Thyroid gland (tissue), 4 donors: ENCODE measurements around the gene RFX3. TPM values are rescaled to one million over a fixed set of nuclear protein-coding genes. Genes with fewer than 3 reads are reported as not detected.

Experiments
- DNase-seq, 2 donors: peaks; one replicate each; pipeline ENCODE4 v3.0.0-alpha.2; 2019
- H3K27ac ChIP-seq, 3 donors: fragments of 200-600 bp; sonication (generic); 1 replicate in 2 of 3; 2 replicates in 1 of 3; pipeline ENCODE4 v1.5.1; 2016 to 2019; ENCODE audit warnings: mild to moderate bottlenecking in 1 of 3, moderate library complexity in 1 of 3
- H3K27me3 ChIP-seq: fragments of 200-600 bp; sonication (generic); one replicate; pipeline ENCODE4 v1.5.1; 2019
- H3K36me3 ChIP-seq, 2 donors: fragments of 200-600 bp; sonication (generic); one replicate each; pipeline ENCODE4 v1.5.1; 2016 to 2019
- H3K4me1 ChIP-seq, 2 donors: fragments of 200-600 bp; sonication (generic); one replicate each; pipeline ENCODE4 v1.5.1; 2017 to 2019
- H3K4me3 ChIP-seq, 3 donors: fragments of 200-600 bp; sonication (generic); replicated peaks in 1 of 3; 1 replicate in 2 of 3; 2 replicates in 1 of 3; pipeline ENCODE4 v1.5.1; 2016; ENCODE audit warnings: mild to moderate bottlenecking in 1 of 3
- H3K9me3 ChIP-seq: fragments of 200-600 bp; sonication (generic); one replicate; pipeline ENCODE4 v1.5.1; 2017
- CTCF ChIP-seq, 6 experiments: fragments of 200-600 bp in 3 of 6; fragments of 450-650 bp in 3 of 6; sonication (generic) in 3 of 6; IDR thresholded peaks; one replicate each; pipeline ENCODE4 v1.5.1; 2016 to 2019; ENCODE audit warnings: antibody characterized with exemption in 6 of 6, mild to moderate bottlenecking in 2 of 6, inconsistent platforms in 1 of 6, moderate library complexity in 1 of 6
- POLR2A ChIP-seq, 2 donors: fragments of 450-650 bp; IDR thresholded peaks; one replicate each; pipeline ENCODE4 v1.6.1; 2017; ENCODE audit warnings: antibody characterized with exemption in 2 of 2, mild to moderate bottlenecking in 2 of 2, moderate library complexity in 1 of 2
- WGBS, 2 donors: methylation state at CpG; one replicate each; pipeline ENCODE4 v1.1.5; 2017; 5-methylcytosine and 5-hydroxymethylcytosine counted together
- intact Hi-C: fragments of 100-400 bp; cut with DNase I; formaldehyde crosslinking; loops from one replicate; pipeline ENCODE4 v1.15.1; 2023
- total RNA-seq, 4 donors: library from RNA; depleted of rRNA; stranded (reverse); fragments of >200 nt; gene quantifications; one replicate each; pipeline ENCODE4 v1.2.3, GENCODE V29; 2016

Gene RFX3
- total RNA-seq, 4 donors from 2014 or later, result 8.8 to 16.7 (median 12.3) TPM

GRCh38 chr9:3214741-3215140, 311.1 kb downstream of the RFX3 start:
- no peak for DNase-seq
- Histone ChIP-seq H3K9me3 (no peaks in the 10 kb centered on the region), H3K36me3 (no peaks in the 10 kb centered on the region), H3K27me3 (no peaks in the 10 kb centered on the region), H3K4me3 (no peak overlapping the region), H3K4me1 (no peaks in the 10 kb centered on the region), H3K27ac (no peak overlapping the region)
- 49 to 51% methylated on average over 4 of the region's 4 CpGs for WGBS, 2 donors
- intact Hi-C loops, result no loop called here
- TF ChIP-seq POLR2A (IDR thresholded peaks at IDR 0.05), result no peak
- no peak for TF ChIP-seq CTCF (IDR thresholded peaks at IDR 0.05)

- Histone ChIP-seq H3K36me3 (no peaks in the 10 kb centered on the region), H3K4me3 (no peak overlapping the region), H3K4me1 (peaks cover 0 to 5% of the 10 kb centered on the region in 2 donors), H3K9me3 (no peaks in the 10 kb centered on the region), H3K27ac (no peak overlapping the region), H3K27me3 (no peaks in the 10 kb centered on the region)
- WGBS, 2 donors, result 16 to 41% methylated on average over 1 of the region's 1 CpG
- intact Hi-C loops, result no loop called here
- DNase-seq, result peak; percentile 7
- TF ChIP-seq CTCF (IDR thresholded peaks at IDR 0.05) (no peak), POLR2A (IDR thresholded peaks at IDR 0.05) (no peak)
Measured at GRCh38 chr9:3205421-3206095, 320.2 kb downstream of the RFX3 start.

GRCh38 chr9:3200331-3200774, 325.4 kb downstream of the RFX3 start:
- Histone ChIP-seq H3K27me3 (no peaks in the 10 kb centered on the region), H3K9me3 (no peaks in the 10 kb centered on the region), H3K4me1 (no peaks in the 10 kb centered on the region), H3K36me3 (no peaks in the 10 kb centered on the region), H3K27ac (no peak overlapping the region), H3K4me3 (no peak overlapping the region)
- intact Hi-C loops, result no loop called here
- no peak for TF ChIP-seq CTCF (IDR thresholded peaks at IDR 0.05)
- no peak for TF ChIP-seq POLR2A (IDR thresholded peaks at IDR 0.05)
- WGBS, 2 donors, result 93 to 95% methylated on average over 4 of the region's 4 CpGs
- DNase-seq, result no peak

GRCh38 chr9:3193791-3194190, 332.0 kb downstream of the RFX3 start:
- DNase-seq, result no peak
- Histone ChIP-seq H3K27me3 (no peaks in the 10 kb centered on the region), H3K36me3 (no peaks in the 10 kb centered on the region), H3K27ac (no peak overlapping the region), H3K9me3 (no peaks in the 10 kb centered on the region), H3K4me3 (no peak overlapping the region), H3K4me1 (no peaks in the 10 kb centered on the region)
- intact Hi-C loops, result no loop called here
- 86 to 89% methylated on average over 4 of the region's 4 CpGs for WGBS, 2 donors
- no peak for TF ChIP-seq POLR2A (IDR thresholded peaks at IDR 0.05)
- TF ChIP-seq CTCF (IDR thresholded peaks at IDR 0.05), result no peak

- no peak overlapping the region for H3K4me3 ChIP-seq
- TF ChIP-seq CTCF (IDR thresholded peaks at IDR 0.05) (no peak), POLR2A (IDR thresholded peaks at IDR 0.05) (no peak)
- no peaks in the 10 kb centered on the region for H3K4me1 ChIP-seq
- 36 to 50% methylated on average over 5 of the region's 5 CpGs for WGBS, 2 donors
- no peaks in the 10 kb centered on the region for H3K27me3 ChIP-seq
- H3K9me3 ChIP-seq, result no peaks in the 10 kb centered on the region
- intact Hi-C loops, result no loop called here
- DNase-seq, result no peak
- no peaks in the 10 kb centered on the region for H3K36me3 ChIP-seq
- H3K27ac ChIP-seq, result no peak overlapping the region
Measured at GRCh38 chr9:3191715-3192114, 334.1 kb downstream of the RFX3 start.
